ENCODE data around the gene LPP. TPM values are rescaled to one million over a fixed set of nuclear protein-coding genes. Genes with fewer than 3 reads are reported as not detected.
A peak's percentile ranks its signal among the peaks of the same experiment; 100 is the strongest.

The LPP gene
- total and polyA plus RNA-seq, 2 of the 13 experiments (the other 11 are each of a cell fraction or from before 2014, with no cell fraction given): 19.2 to 29.9 TPM

- TF ChIP-seq, protein P1, sequence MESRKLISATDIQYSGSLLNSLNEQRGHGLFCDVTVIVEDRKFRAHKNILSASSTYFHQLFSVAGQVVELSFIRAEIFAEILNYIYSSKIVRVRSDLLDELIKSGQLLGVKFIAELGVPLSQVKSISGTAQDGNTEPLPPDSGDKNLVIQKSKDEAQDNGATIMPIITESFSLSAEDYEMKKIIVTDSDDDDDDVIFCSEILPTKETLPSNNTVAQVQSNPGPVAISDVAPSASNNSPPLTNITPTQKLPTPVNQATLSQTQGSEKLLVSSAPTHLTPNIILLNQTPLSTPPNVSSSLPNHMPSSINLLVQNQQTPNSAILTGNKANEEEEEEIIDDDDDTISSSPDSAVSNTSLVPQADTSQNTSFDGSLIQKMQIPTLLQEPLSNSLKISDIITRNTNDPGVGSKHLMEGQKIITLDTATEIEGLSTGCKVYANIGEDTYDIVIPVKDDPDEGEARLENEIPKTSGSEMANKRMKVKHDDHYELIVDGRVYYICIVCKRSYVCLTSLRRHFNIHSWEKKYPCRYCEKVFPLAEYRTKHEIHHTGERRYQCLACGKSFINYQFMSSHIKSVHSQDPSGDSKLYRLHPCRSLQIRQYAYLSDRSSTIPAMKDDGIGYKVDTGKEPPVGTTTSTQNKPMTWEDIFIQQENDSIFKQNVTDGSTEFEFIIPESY (CRISPR knock-in tag; IDR thresholded peaks at IDR 0.05): peak; percentile 98
- TF ChIP-seq ZNF644 (CRISPR knock-in tag; IDR thresholded peaks at IDR 0.05; ENCODE audit: low read depth) (0 out of 2 replicates have a peak, but pooled peaks have one; percentile 19), POGZ (CRISPR knock-in tag; IDR thresholded peaks at IDR 0.05) (0 out of 2 replicates have a peak, but pooled peaks have one; percentile 37)
Observed at GRCh38 chr3:188202358-188203138, 48.6 kb downstream of the LPP start (continued).

DNA sequence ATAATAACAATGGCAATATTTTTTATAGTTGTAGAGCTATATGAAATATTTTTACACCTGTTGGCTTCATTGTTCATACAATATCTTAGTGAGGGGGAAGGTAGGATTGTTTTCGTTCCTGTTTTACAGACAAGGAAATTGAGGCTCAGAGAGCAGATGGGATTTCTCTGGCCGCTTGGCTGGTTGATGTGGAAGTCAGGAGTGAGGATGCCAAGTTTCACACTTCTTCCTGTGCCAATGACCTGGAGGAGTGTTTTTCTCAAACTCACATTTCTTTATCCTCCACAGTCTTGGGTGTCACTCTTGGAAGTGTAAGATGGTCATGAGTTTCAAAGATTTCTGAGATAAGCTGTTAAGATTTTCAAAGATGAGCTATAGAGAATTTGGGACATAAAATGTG lies 50.6 kb downstream of the LPP start:
- DNase-seq (ENCODE audit: low spot score) (no peak), ATAC-seq (no peak), FAIRE-seq (no peak)
- Histone ChIP-seq H4K20me1 (ENCODE audit: insufficient read depth, low read length) (peaks cover 6% of the 10 kb centered on the region; the same call in 1 of the 2 replicates), H3K4me3 (replicated peaks in 1 of 3; ENCODE audit: insufficient read depth in 1 of 3, low read depth in 2 of 3, low read length in 3 of 3) (no peak overlapping the region), H3K27me3 (ENCODE audit: control insufficient read depth in 1 of 2, insufficient read depth in 2 of 2, low read length in 2 of 2) (no peaks in the 10 kb centered on the region), H3K4me1 (ENCODE audit: insufficient read depth, low read length) (peaks cover 29% of the 10 kb centered on the region), H3K9me3 (ENCODE audit: low read length) (no peaks in the 10 kb centered on the region), H3K27ac (ENCODE audit: extremely low read length, insufficient read depth, low read length) (no peak overlapping the region), H3K4me2 (ENCODE audit: low read depth, low read length) (no peak overlapping the region), H3K36me3 (replicated peaks in 1 of 2; ENCODE audit: control insufficient read depth in 1 of 2, insufficient read depth in 2 of 2, low read length in 2 of 2) (peaks cover 1 to 3% of the 10 kb centered on the region in 2 experiments; a peak in 2 of 5 replicates), H3K9ac (ENCODE audit: insufficient read depth, low read depth, low read length) (no peak overlapping the region), H2AFZ (ENCODE audit: low read length) (no peak overlapping the region), H3K79me2 (ENCODE audit: insufficient read depth, low read length) (peaks cover 64% of the 10 kb centered on the region)
- ChIA-PET CTCF (ENCODE audit: low intra/inter-chr PET ratio, low total read pairs) (no interaction called here), POLR2A (no interaction called here)
- in situ Hi-C loops (cut with HindIII; ENCODE audit: extremely low pct_ligation_motif_present, low pct_unique_long_range_greater_than_20kb): loop anchor here (25.0 kb wide), 1 partner anchor 758 kb away; no protein-coding TSS in a partner anchor
- 100% methylated on average over 2 of the region's 2 CpGs for WGBS (ENCODE audit: low lambda C conversion rate)
- no TSS peak for BruUV-seq (replicated peaks)
- intact Hi-C loops (cut with micrococcal nuclease; ENCODE audit: unreplicated experiment): no loop called here
- TF ChIP-seq HOXA3 (CRISPR knock-in tag; IDR thresholded peaks at IDR 0.05) (no peak), POLR2A (IDR thresholded peaks at IDR 0.05; ENCODE audit: insufficient read depth in 1 of 2, low read depth in 2 of 2, low read length in 2 of 2) (no peak), ZNF33B (CRISPR knock-in tag; IDR thresholded peaks at IDR 0.05) (no peak), NCOA1 (CRISPR knock-in tag; IDR thresholded peaks at IDR 0.05) (no peak), THYN1 (CRISPR knock-in tag; IDR thresholded peaks at IDR 0.05; ENCODE audit: borderline replicate concordance, low read depth) (no peak), ZFP41 (CRISPR knock-in tag; IDR thresholded peaks at IDR 0.05; ENCODE audit: borderline replicate concordance) (no peak), USF2 (IDR thresholded peaks at IDR 0.05; ENCODE audit: low read depth, low read length) (no peak), USF2 (CRISPR knock-in tag; IDR thresholded peaks at IDR 0.05; ENCODE audit: borderline replicate concordance) (no peak), MED1 (CRISPR knock-in tag; IDR thresholded peaks at IDR 0.05) (no peak), SNAPC2 (CRISPR knock-in tag; IDR thresholded peaks at IDR 0.05) (no peak), YY1 (IDR thresholded peaks at IDR 0.05; ENCODE audit: insufficient read depth, insufficient replicate concordance, low read depth, low read length) (no peak), MYNN (CRISPR knock-in tag; IDR thresholded peaks at IDR 0.05; ENCODE audit: low read depth) (no peak), SP2 (CRISPR knock-in tag; IDR thresholded peaks at IDR 0.05) (no peak)
- TF ChIP-seq, protein P2, sequence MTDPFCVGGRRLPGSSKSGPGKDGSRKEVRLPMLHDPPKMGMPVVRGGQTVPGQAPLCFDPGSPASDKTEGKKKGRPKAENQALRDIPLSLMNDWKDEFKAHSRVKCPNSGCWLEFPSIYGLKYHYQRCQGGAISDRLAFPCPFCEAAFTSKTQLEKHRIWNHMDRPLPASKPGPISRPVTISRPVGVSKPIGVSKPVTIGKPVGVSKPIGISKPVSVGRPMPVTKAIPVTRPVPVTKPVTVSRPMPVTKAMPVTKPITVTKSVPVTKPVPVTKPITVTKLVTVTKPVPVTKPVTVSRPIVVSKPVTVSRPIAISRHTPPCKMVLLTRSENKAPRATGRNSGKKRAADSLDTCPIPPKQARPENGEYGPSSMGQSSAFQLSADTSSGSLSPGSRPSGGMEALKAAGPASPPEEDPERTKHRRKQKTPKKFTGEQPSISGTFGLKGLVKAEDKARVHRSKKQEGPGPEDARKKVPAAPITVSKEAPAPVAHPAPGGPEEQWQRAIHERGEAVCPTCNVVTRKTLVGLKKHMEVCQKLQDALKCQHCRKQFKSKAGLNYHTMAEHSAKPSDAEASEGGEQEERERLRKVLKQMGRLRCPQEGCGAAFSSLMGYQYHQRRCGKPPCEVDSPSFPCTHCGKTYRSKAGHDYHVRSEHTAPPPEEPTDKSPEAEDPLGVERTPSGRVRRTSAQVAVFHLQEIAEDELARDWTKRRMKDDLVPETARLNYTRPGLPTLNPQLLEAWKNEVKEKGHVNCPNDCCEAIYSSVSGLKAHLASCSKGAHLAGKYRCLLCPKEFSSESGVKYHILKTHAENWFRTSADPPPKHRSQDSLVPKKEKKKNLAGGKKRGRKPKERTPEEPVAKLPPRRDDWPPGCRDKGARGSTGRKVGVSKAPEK (CRISPR knock-in tag; IDR thresholded peaks at IDR 0.05; ENCODE audit: borderline replicate concordance): no peak
